Esophagus muscularis mucosa (tissue), 4 donors: ENCODE data around the gene CBLC. TPM values are rescaled to one million over a fixed set of nuclear protein-coding genes. Genes with fewer than 3 reads are reported as not detected.

Experiments
- DNase-seq: peaks from one replicate; pipeline ENCODE4 v3.0.0-alpha.2; 2017; ENCODE audit errors: extremely low spot score
- H3K27ac ChIP-seq, 4 donors: fragments of 200-600 bp; sonication (generic); replicated peaks in 1 of 4; 1 replicate in 3 of 4; 2 replicates in 1 of 4; pipeline ENCODE4 v1.5.1; 2016 to 2019; ENCODE audit warnings: mild to moderate bottlenecking in 1 of 4
- H3K27me3 ChIP-seq, 4 donors: fragments of 200-600 bp; sonication (generic); one replicate each; pipeline versions ENCODE4 v1.5.1 to v1.6.0; 2016 to 2019
- H3K36me3 ChIP-seq, 4 donors: fragments of 200-600 bp; sonication (generic); one replicate each; pipeline ENCODE4 v1.5.1; 2016 to 2019
- H3K4me1 ChIP-seq, 4 donors: fragments of 200-600 bp; sonication (generic); one replicate each; pipeline ENCODE4 v1.5.1; 2016 to 2019
- H3K4me3 ChIP-seq, 4 donors: fragments of 200-600 bp; sonication (generic); 1 replicate in 2 of 4; 2 replicates in 2 of 4; pipeline ENCODE4 v1.5.1; 2016 to 2019; ENCODE audit warnings: mild to moderate bottlenecking in 4 of 4, moderate library complexity in 1 of 4
- H3K9me3 ChIP-seq, 4 donors: fragments of 200-600 bp; sonication (generic); 1 replicate in 3 of 4; 2 replicates in 1 of 4; pipeline ENCODE4 v1.5.1; 2016 to 2019
- CTCF ChIP-seq, 3 experiments: fragments of 200-600 bp in 2 of 3; fragments of 450-650 bp in 1 of 3; sonication (generic) in 2 of 3; IDR thresholded peaks; one replicate each; pipeline ENCODE4 v1.5.1; 2017 to 2019; ENCODE audit warnings: antibody characterized with exemption in 3 of 3, mild to moderate bottlenecking in 2 of 3, moderate library complexity in 1 of 3
- EP300 ChIP-seq: sonication (generic); formaldehyde crosslinking; IDR thresholded peaks from one replicate; pipeline ENCODE4 v1.6.1; 2017; ENCODE audit warnings: antibody characterized with exemption
- POLR2A ChIP-seq: fragments of 450-650 bp; IDR thresholded peaks from one replicate; pipeline ENCODE4 v1.6.1; 2017; ENCODE audit warnings: antibody characterized with exemption, moderate library complexity, mild to moderate bottlenecking, low read depth
- POLR2AphosphoS5 ChIP-seq, 2 donors: sonication (generic); formaldehyde crosslinking; IDR thresholded peaks; one replicate each; pipeline ENCODE4 v1.6.1; 2017; ENCODE audit warnings: antibody characterized with exemption in 2 of 2
- WGBS: methylation state at CpG from one replicate; pipeline ENCODE4 v1.1.5; 2018; 5-methylcytosine and 5-hydroxymethylcytosine counted together
- intact Hi-C: fragments of 100-400 bp; cut with DNase I; formaldehyde crosslinking; loops from one replicate; pipeline ENCODE4 v1.15.1; 2023
- total RNA-seq, 4 donors: library from RNA; depleted of rRNA; stranded (reverse); fragments of >200 nt; gene quantifications; one replicate each; pipeline versions ENCODE4 v1.1.0 to v1.2.1, GENCODE V29; 2016

Gene CBLC
- total RNA-seq, 4 donors from 2014 or later: 0.34 to 0.50 TPM; not detected in 2

- Histone ChIP-seq H3K9me3 (no peaks in the 10 kb centered on the region), H3K36me3 (peaks cover 0 to 40% (median 25%) of the 10 kb centered on the region in 4 donors), H3K4me3 (no peak overlapping the region), H3K27me3 (peaks cover 0 to 26% (median 0%) of the 10 kb centered on the region in 4 donors), H3K27ac (no peak overlapping the region), H3K4me1 (peaks cover 14 to 23% (median 18%) of the 10 kb centered on the region in 4 donors)
- no peak for TF ChIP-seq CTCF (IDR thresholded peaks at IDR 0.05)
- TF ChIP-seq EP300: no peak
- TF ChIP-seq POLR2AphosphoS5 (IDR thresholded peaks at IDR 0.05): no peak
- no peak for TF ChIP-seq POLR2A
- intact Hi-C loops: no loop called here
- DNase-seq: no peak
- 88% methylated on average over 20 of the region's 20 CpGs for WGBS
These were observed 40.9 kb downstream of the CBLC start for GRCh38 chr19:44818466-44819031.

GRCh38 chr19:44819246-44819832 is 41.6 kb downstream of the CBLC start:
- TF ChIP-seq EP300 (no peak), CTCF (IDR thresholded peaks at IDR 0.05) (no peak), POLR2A (no peak), POLR2AphosphoS5 (IDR thresholded peaks at IDR 0.05) (no peak)

DNA sequence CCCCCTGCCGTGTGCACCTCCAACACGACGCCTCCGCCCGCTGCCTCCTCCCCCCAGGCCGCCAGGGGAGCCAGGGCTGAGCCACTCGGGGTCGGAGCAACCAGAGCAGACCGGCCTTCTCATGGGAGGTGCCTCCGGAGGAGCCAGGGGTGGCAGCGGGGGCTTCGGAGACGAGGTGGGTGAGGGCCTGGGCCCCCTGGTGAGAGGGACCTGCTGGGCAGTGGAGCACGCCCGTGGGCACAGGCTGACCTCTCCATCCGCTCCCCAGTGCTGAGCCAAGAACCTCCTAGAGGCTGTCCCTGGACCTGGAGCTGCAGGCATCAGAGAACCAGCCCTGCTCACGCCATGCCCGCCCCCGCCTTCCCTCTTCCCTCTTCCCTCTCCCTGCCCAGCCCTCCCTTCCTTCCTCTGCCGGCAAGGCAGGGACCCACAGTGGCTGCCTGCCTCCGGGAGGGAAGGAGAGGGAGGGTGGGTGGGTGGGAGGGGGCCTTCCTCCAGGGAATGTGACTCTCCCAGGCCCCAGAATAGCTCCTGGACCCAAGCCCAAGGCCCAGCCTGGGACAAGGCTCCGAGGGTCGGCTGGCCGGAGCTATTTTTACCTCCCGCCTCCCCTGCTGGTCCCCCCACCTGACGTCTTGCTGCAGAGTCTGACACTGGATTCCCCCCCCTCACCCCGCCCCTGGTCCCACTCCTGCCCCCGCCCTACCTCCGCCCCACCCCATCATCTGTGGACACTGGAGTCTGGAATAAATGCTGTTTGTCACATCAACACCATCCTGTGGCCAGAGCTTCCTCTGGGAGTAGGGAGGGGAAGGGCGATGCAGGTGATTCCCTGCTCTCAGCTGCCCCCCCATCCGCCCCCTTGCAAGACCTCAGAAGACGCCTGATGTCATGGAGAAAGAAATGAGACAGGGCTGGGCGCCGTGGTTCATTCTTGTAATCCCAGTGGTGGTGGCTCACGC is 43.2 kb downstream of the CBLC start:
- 54% methylated on average over 22 of the region's 35 CpGs for WGBS
- Histone ChIP-seq H3K36me3 (peaks cover 0 to 18% (median 7%) of the 10 kb centered on the region in 4 donors), H3K27me3 (peaks cover 0 to 26% (median 0%) of the 10 kb centered on the region in 4 donors), H3K9me3 (no peaks in the 10 kb centered on the region), H3K4me1 (peaks cover 14 to 23% (median 18%) of the 10 kb centered on the region in 4 donors), H3K4me3 (peak overlapping the region in 1 of 4 donors; percentile 16), H3K27ac (peak overlapping the region; percentile 44 to 57 (median 51))
- intact Hi-C loops: no loop called here
- TF ChIP-seq POLR2AphosphoS5 (IDR thresholded peaks at IDR 0.05) (no peak), CTCF (IDR thresholded peaks at IDR 0.05) (no peak), POLR2A (no peak), EP300 (no peak)
- DNase-seq: no peak

More at GRCh38 chr19:44819246-44819832, 41.6 kb downstream of the CBLC start:
- peaks cover 14 to 23% (median 18%) of the 10 kb centered on the region in 4 donors for H3K4me1 ChIP-seq
- H3K9me3 ChIP-seq: no peaks in the 10 kb centered on the region
- 93% methylated on average over 21 of the region's 28 CpGs for WGBS
- H3K27ac ChIP-seq: no peak overlapping the region
- H3K27me3 ChIP-seq: peaks cover 0 to 26% (median 0%) of the 10 kb centered on the region in 4 donors
- peaks cover 0 to 32% (median 18%) of the 10 kb centered on the region in 4 donors for H3K36me3 ChIP-seq
- no peak for DNase-seq
- intact Hi-C loops: no loop called here
- no peak overlapping the region for H3K4me3 ChIP-seq

GRCh38 chr19:44822177-44822576 is 44.5 kb downstream of the CBLC start:
- 67% methylated on average over 11 of the region's 11 CpGs for WGBS
- H3K27ac ChIP-seq: peak overlapping the region in 2 of 4 donors; percentile 35 to 57
- TF ChIP-seq POLR2AphosphoS5 (IDR thresholded peaks at IDR 0.05) (no peak), EP300 (no peak), POLR2A (no peak), CTCF (IDR thresholded peaks at IDR 0.05) (no peak)
- no peaks in the 10 kb centered on the region for H3K9me3 ChIP-seq
- H3K4me1 ChIP-seq: peaks cover 14 to 23% (median 18%) of the 10 kb centered on the region in 4 donors
- peaks cover 0 to 18% (median 5%) of the 10 kb centered on the region in 4 donors for H3K36me3 ChIP-seq
- peaks cover 0 to 26% (median 0%) of the 10 kb centered on the region in 4 donors for H3K27me3 ChIP-seq
- no peak for DNase-seq
- intact Hi-C loops: no loop called here
- no peak overlapping the region for H3K4me3 ChIP-seq
